Body of pancreas (tissue), 4 donors: ENCODE measurements around the gene ABR.

Experiments
- CTCF ChIP-seq, 7 experiments: fragments of 450-650 bp in 4 of 7; fragments of 200-600 bp in 3 of 7; sonication (generic) in 3 of 7; IDR thresholded peaks; one replicate each; pipeline ENCODE4 v1.5.1; 2016 to 2019; ENCODE audit warnings: antibody characterized with exemption in 7 of 7
- POLR2A ChIP-seq, 3 donors: fragments of 450-650 bp; IDR thresholded peaks; one replicate each; pipeline ENCODE4 v1.6.1; 2016; ENCODE audit warnings: antibody characterized with exemption in 3 of 3, mild to moderate bottlenecking in 2 of 3

GRCh38 chr17:1041746-1042145, 138.0 kb downstream of the ABR start:
- TF ChIP-seq CTCF (IDR thresholded peaks at IDR 0.05) (no peak), POLR2A (IDR thresholded peaks at IDR 0.05) (no peak)
